ELR (cell line): Measurements from ENCODE around the gene LYRM4.
"Not testable (repeated sequence)": the region's sequence is repeated elsewhere in the genome, so short reads cannot be mapped to it uniquely, and the experiment has no call there.

Source experiments
- DNase-seq: peaks from one replicate; pipeline ENCODE4 v3.0.0-alpha.2; 2015; ENCODE audit warnings: low read depth

Gene LYRM4

DNA sequence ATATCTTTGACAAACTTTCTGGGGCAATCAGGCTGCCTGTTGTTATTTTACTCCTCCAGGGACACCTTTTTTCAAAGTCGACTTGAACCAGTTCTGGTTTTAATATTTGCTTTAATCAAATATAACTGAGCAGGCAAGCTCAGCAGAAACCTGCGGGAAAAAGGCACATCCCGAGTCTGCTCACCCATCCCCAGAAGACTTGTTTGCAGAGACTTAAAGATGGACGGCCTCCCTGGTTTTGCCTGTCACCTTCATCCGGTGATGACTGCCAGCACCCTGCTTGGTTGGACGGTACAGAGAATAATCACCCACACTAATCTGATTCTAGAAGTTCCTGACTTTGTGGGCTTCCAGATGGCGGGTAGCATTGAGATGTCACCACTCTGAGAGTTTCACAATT lies 138.8 kb downstream of the LYRM4 start:
- DNase-seq, result no peak

DNA sequence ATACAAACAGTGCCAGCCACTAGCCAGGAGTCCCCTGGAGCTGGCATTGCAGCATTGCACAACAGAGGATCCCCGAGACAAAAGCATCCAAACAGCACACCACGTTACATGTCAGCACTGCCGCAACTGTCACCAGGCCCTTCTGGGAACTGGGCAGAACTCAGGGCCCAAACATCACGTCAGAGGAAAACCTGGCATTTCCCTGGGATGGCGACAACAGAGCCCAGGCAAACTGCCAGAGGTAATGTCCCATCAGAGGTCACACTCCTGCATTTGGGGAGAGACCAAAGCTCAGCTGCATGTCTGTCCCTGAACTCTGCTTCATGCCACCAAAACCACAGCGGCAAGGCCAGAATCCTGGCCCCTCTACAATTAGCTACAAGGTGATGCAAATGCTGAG lies 139.3 kb downstream of the LYRM4 start:
- no peak for DNase-seq

DNA sequence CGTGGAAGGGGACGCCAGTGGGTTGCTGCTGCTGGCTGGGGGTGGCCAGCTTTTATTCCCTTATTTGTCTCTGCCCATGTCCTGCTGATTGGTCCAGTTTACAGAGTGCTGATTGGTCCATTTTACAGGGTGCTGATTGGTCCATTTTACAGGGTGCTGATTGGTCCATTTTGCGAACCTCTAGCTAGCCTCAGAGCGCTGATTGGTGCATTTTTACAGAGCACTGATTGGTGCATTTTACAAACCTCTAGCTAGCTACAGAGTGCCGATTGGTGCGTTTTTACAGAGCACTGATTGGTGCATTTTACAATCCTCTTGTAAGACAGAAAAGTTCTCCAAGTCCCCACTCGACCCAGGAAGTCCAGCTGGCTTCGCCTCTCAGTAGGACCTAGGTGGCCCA lies 140.2 kb downstream of the LYRM4 start:
- DNase-seq, result not testable (repeated sequence)

DNA sequence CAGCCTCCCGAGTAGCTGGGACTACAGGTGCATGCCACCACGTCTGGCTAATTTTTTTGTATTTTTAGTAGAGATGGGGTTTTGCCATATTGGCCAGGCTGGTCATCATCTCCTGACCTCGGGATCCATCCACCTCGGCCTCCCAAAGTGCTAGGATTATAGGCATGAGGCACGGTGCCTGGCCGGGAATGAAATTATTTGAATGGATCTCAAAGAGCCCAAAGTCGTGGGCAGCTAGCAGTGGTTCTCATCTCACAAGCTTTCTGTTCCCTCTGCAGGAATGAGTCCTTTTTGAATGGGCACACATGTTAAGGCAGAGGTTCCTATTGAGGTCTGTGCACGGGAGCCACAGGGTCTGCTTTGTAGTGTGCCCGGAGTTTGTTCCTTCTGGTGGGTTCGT lies 140.7 kb downstream of the LYRM4 start:
- no peak for DNase-seq

DNA sequence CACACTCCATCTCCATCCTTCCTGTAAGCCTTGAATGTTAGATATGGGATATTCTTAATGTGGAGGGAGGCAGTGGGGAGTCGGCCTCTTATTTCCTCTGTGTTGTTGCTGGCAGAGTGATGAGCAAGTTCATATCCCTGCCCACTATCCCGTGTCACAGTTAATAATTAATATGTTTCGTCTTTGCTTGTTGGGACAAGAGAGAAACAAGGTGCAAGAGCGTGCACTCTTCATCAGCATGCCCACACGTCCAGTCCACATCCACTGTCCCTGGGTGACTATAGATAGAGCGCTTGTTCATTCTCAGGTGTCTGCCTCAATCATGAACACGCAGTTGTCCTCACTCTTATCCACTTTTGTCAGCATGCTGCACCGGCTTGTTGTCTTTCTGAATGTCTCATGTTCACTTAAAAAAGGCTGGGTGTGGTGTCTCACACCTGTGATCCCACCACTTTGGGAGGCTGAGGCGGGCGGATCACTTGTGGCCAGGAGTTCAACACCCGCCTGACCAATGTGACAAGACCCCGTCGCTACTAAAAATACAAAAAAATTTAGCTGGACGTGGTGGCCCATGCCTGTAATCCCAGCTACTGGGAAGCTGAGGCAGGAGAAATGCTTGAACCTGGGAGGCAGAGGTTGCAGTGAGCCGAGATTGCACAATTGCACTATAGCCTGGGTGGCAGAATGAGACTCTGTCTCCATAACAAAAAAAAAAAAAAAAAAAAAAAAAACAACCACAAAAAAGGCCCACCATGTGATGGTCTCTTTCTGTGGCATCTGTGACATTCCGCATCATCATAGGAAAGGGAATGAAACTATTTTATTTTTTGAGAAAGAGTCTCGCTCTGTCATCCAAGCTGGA lies 141.4 kb downstream of the LYRM4 start:
- no peak for DNase-seq

DNA sequence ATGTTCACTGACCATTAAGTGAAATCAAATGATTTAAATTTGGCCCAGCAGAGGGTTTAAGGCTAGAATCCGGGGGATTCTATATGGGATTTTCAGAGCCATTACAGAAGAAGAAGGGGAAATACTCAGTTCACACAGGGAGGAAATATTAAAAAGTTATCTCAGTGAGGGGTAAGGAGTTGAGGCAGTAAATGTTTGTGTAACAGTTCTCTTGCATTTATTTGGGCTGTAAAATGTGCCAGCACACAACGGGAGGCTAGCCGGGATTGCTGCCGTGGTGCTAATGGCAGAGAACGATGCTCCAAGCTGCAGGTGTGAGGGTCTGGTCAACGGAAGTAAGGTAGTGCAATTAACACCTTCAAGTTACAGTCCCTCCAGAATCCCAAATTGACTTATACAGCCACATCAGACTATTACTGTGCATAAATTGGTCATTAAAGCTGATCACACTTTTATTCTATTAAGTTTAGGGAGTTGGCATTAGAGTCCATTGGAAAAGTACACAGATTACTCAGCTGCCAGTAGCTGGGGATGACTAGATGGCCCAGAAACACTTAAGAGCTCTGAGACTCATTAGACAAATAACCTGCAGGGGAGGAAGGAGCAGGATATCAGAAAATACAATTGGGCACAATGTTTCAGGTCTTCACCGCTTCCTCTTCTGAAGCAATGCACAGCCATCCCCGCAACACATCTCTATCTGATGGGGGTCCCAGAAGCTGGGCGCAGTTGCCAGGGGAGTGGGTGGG lies 144.3 kb downstream of the LYRM4 start:
- DNase-seq, result no peak

DNA sequence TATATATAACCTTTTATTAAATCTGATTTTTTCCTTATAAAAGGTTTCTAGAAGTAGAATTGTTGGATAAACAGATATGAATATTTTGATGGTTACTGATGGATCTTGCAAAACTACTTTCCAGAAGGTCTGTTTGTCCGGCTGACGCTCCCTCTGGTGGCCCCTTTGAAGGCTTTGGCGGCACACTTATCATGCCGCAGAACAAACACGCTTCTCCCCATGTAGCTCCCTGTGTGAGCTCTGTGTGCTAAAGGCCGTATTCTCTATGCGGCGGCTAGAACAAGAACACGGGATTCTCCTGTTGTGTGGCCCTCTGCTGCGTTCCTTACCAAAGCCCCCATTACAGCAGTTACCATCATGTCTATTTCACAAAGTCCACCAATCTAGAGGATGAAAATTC lies 145.6 kb downstream of the LYRM4 start:
- DNase-seq, result no peak

DNA sequence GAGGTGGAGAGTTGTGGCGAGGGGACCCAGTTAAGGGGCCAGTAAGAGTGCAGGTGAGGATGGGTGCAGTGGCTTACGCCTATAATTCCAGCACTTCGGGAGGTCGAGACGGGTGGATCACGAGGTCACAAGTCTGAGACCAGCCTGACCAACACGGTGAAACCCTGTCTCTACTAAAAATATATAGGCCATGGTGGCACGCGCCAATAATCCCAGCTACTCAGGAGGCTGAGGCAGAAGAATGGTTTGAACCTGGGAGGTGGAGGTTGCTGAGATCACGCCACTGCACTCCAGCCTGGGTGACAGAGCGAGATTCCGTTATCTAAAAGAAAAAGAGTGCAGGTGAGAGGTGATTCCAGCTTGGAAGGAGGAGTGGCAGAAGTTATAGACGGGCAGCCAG lies 147.7 kb downstream of the LYRM4 start:
- DNase-seq, result no peak

DNA sequence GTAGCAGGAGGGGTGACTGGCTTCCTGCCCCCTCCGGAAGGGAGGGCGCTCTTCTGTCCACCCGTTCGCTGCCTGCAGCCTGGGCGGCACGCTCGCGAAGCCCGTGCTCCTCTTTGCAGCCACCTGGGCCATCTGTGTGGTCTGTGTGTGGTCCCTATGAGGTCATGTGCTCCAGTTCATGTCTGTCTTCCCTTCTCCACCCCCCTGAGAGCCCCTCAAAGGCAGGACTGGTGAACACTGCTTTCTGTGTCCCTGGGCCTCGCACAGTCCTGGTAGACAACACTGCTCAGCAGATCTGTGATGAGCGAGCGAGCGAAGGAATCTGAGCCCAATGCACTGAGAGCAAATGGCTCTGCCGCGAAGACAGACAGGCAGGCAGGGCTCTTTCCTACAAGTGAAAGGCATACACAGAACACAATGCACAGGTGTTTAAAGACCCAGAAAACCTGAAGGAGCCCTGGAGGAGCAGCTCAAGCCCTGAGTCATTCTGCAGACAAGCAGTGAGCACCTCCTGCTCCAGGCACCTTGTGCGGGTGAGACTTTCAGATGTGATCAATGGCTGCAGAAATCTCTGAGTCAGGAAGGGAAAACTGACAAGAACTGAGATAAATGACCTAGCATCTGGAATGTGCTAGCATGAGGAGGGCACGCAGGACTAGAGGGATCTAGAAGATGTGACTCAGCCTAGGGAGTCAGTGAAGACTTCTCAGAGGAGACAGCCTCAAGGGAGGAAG lies 148.5 kb downstream of the LYRM4 start:
- peak; percentile 90 for DNase-seq

DNA sequence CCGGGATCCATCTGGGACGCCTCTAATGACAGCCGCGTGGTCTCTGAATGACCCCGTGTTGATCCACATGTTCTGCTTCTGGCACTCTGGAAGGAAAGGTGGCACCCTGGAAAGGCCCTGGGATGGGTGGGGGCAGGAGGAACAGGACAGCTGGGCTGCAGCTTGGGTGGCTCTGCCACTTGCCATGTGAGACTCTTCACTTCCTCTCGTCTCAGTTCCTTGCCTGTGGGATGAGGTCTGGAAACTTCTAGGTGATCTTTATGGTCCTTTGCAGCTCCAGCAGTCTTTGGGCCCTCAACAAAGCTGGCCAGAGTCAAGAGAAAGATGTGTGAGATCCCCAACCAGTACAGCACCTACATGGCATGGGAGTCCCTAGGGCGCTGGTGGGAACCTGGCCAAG lies 149.1 kb downstream of the LYRM4 start:
- no peak for DNase-seq

DNA sequence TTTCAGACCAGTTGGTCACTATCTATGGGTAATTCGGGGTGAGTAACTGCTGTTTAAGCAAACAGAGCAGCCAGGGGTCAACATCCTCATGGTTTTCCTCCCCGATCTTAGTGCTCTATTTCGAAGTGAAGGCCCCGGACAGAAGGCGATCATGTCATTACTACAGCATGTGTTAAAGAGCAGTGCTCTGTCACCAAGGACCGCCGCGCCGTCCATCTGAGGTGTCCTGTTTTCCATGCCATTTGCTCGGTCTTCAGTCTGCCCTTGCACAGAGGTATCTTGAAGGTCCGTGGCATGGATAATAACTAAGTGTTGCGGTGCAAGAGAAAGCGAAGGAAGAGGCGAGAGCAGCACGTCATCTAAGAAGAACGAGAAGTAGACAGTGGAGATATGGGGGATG lies 150.5 kb downstream of the LYRM4 start:
- DNase-seq, result no peak

DNA sequence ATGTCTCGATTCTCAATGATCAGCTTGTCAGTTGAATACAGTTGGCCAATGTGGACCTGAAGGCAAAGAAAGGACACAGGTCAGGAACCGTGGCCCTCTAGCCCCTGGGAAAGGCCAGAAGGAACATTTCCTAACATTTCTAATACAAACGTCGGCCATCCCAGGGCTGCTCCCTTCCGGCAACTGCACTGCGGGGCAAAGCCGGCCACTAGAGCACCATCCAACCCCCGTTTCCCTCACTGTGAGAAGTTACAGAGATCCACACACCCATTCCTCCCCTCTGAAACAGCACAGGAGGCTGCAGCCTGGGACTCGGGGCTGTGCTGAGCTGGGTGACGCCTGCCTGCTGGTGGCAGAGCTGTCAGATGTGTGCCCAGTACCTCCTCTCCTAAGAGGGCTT lies 151.3 kb downstream of the LYRM4 start:
- DNase-seq, result no peak

DNA sequence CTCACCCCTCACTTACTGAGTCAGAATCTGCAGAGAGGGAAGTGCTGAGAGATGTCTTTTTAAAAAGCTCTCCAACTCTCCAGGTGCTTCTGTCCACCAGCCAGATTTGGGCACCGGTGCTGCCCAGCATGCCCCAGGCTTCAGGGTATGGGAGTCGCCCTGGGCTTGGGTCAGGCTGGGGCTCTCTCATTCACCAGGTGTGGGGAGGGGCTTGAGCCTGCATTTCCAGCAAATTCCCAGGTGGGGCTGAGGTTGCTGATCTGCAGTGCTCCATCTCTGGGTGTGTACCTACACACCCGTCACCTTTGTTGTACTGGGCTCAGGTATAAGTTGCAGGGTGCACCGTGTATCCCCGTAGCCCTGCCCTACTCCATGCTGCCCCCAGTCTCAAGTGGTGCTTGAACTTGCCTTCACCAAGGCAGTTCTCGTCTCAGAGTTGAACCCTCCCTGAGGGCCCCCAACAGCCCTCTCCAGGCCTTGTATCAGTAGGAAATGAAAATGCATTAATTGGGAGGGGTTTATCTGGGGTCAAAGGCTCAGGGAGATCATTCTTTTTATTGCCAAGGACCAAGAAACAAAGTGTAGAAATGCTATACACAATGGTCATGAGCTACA lies 152.1 kb downstream of the LYRM4 start:
- no peak for DNase-seq

DNA sequence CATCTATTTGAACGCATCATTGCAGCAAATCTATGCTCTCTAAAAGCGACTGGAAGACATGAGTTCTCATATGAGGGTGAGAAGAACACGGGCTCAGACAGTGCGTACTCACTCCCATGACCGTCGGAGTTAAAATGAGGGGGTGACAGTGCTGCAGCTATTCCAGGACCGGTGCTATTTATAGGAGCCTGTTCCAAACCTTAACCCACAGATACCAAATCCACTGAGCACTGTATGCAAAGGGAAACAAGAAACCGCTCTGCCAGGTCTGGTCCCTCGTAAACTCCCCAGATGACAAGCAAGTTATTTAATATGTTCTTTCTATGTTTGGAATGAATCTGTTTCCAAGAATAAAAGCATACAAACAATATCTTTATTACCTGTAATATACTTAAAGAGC lies 152.7 kb downstream of the LYRM4 start:
- DNase-seq, result no peak

DNA sequence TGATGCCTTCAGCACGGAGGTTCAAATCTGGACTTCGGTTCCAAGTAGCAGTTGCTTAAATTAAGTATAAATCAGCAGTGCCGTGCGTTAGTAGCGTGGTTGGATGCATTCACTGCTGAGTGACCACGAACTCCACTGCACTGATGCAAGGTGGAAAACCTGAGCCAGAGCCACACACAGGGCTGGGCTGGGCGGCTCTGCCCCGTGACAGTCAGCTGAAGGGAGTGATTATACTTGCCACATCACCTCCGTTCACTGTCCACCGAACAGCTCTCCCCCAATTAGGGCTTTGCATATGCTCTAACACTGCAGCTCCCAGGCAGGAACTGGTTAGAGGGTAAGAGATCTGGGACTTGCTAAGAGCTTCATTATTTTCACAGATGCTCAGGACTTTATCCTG lies 153.4 kb downstream of the LYRM4 start:
- no peak for DNase-seq

DNA sequence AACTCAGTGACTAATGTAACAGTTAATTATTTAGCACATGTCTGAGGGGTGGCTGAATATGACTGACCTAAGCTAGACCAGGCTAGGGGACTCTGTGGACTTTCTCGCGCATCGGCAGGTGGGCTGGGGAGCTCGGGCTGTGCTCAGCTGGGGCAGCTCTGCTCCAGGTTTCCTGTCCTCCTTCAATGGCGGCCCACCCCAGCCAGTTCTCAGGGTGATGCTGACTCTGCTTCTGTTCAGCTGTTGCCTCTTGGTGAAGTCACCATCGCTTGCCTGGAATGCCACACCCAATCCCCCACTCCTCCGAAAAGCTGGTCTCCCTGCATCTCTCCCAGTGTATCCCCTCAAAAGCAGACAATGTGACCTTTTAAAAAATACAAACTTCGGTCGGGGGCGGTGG lies 155.6 kb downstream of the LYRM4 start:
- DNase-seq, result no peak

DNA sequence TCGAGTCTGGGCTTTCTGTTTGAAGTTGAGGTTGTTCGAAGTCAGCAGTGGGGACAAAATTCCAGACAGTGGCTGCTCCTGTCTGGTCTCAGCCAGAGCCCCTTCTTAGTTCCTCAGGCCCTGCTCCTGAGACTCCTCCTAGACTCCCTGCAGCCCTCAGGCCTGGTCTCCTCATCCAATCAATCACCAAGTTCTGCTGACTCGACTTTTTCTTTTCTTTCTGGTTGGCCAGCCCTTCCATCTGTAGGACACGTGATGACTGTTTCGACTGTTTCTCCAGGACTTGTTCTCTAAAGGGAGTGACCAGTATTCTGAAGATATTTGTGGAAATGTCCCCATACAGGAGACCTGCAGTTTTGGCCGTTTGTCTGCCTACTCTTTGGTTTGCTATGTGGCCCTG lies 156.1 kb downstream of the LYRM4 start:
- no peak for DNase-seq

DNA sequence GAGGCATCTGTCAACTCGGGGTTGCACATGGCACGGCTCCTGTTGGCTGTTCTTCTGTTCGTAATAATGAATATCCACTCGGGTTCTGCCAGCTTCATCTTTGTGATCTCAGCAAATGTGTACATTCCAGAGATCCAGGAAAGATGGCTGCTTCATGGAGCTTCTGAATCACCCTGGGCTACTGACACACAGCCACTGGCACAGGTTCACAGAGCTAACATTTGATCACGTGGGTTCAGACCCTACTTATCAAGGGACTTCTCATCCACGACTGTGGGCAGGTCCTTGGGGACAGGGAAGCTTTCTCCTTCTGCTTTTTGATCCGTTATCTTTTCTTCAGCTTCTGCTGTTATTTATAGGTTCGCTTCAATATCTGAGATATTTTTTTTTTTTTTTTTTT lies 157.5 kb downstream of the LYRM4 start:
- DNase-seq, result peak; percentile 24

DNA sequence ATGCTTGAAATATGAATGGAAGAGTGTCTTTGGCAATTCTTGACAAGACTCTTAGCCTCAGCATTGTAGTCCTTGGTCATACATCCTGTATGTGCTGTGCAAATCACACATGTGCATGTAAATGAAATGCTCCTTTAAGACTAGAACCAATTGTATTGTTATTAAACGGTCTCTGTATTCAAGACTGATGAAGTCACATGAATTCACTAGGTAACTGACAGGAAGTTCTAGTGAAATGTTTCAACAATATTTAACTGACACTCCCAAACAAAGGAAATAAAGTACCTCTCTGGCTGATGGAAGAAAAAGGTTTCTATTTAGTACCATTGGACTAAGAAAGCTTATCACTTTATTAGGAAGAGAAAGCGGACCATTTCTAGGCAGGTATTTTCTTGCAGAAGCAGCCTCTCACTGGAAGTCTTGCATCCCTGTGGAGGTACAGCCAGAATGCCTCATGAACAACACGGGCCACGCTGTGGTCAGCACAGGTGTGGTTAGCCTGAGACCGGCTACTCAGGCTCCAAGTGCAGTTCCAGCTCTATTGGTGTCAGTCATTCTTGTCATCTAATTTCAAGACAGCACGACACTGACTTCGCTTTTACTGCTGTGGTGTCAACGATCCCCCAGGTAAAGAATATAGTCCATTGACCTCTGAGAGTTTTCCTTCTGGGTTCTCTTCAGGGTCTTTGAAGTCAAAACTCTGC lies 158.3 kb downstream of the LYRM4 start:
- no peak for DNase-seq

DNA sequence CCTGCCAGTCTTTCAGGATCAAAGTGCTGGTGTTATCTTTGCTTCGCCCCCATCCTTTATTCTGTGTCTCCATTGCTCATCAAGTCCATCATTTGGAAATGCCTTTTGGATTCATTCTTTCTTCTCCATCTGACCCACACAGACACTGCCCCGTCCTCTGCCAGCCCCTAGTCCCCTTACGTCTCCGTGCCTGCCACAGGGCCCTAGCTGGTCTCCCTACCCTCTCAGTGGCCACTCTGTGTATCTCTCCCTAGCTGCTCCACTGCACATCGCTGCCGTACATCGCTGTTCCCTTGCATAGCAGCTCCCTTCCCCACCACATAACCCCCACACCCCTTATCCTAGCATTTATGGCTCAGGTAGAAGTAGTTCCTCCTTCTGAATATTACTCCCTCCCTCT lies 159.9 kb downstream of the LYRM4 start:
- DNase-seq, result no peak

DNA sequence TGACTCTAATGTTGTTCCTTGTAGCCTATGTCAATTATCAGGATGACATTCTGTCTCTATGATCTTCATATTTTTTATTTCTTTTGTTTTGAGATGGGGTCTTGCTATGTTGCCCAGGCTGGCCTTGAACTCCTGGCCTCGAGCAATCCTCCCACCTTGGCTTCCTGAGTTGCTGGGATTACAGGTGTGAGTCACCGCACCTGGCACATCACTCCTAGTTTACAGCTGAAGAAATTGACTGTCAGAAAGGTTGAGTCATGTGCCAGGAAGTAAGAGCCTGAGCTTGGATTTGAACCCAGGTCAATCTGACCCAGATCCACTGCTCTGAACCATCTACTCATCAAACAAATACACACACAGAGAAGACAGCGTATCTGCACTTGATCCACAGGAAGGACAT lies 161.2 kb downstream of the LYRM4 start:
- DNase-seq, result peak; percentile 13
